ENCODE data around the gene EFHC1. TPM values are rescaled to one million over a fixed set of nuclear protein-coding genes. Genes with fewer than 3 reads are reported as not detected.

EFHC1 gene
- polyA plus RNA-seq, 2 donors: 8.4 to 14.4 TPM

DNA sequence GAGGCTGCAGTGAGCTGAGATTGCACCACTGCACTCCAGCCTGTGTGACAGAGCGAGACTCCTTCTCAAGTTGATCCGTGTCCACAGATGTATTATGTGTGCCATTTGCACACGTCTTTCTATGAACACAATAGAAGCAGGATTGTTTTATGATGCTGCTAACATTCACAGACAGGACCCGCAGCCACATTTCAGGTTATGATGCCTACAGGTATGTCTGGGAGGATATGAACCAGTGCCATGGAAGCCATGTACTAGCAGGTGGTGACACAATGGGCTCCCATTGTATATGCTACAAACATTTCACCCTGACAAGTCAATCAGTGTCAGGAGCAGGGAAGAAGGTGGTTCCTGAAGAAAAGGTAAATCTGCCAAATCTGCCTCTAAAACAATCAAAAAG lies 152.4 kb downstream of the EFHC1 start:
- no peaks in the 10 kb centered on the region for H3K27me3 ChIP-seq (ENCODE audit: control insufficient read depth in 1 of 2, insufficient read depth in 2 of 2, low read length in 2 of 2)
- H3K4me3 ChIP-seq (ENCODE audit: low read depth in 1 of 2, low read length in 2 of 2): no peak overlapping the region
- H3K36me3 ChIP-seq (ENCODE audit: control insufficient read depth in 2 of 2, insufficient read depth in 2 of 2, low read length in 1 of 2): no peaks in the 10 kb centered on the region
- H3K27ac ChIP-seq (ENCODE audit: low read depth in 2 of 2, low read length in 1 of 2): no peak overlapping the region
- no peaks in the 10 kb centered on the region for H3K9me3 ChIP-seq (ENCODE audit: control insufficient read depth in 2 of 2, insufficient read depth in 1 of 2, low read depth in 1 of 2, low read length in 1 of 2)
- H3K4me1 ChIP-seq (ENCODE audit: control insufficient read depth in 2 of 2, insufficient read depth in 2 of 2, low read length in 1 of 2): peaks cover 0 to 4% of the 10 kb centered on the region in 2 donors
- WGBS, 2 donors: 95 to 97% methylated on average over 4 of the region's 4 CpGs

DNA sequence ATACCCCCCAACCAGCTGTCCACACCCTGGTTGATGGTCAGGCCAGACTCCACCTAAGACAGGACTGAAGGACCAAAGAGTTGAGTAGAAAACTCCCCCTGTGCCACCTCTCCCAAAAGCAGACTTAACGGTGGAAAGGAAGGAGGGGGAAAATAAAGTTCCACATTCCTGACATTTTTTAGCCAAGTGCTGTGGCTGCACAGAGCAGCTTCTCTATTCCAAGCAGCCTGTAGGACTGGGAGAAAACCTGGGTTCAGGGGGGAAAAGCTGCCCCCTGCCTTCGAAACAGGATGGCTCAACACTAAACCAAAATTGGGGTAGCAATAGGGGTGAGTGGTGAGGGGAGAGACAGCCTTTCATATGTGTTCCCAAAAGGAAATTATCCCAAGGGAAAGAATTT lies 153.2 kb downstream of the EFHC1 start:
- peak overlapping the region in 1 of 2 donors; percentile 18 for H3K27ac ChIP-seq (ENCODE audit: low read depth in 2 of 2, low read length in 1 of 2)
- 40 to 42% methylated on average over 2 of the region's 2 CpGs for WGBS, 2 donors
- H3K9me3 ChIP-seq (ENCODE audit: control insufficient read depth in 2 of 2, insufficient read depth in 1 of 2, low read depth in 1 of 2, low read length in 1 of 2): no peaks in the 10 kb centered on the region
- H3K4me3 ChIP-seq (ENCODE audit: low read depth in 1 of 2, low read length in 2 of 2): no peak overlapping the region
- H3K4me1 ChIP-seq (ENCODE audit: control insufficient read depth in 2 of 2, insufficient read depth in 2 of 2, low read length in 1 of 2): peaks cover 0 to 4% of the 10 kb centered on the region in 2 donors
- H3K27me3 ChIP-seq (ENCODE audit: control insufficient read depth in 1 of 2, insufficient read depth in 2 of 2, low read length in 2 of 2): no peaks in the 10 kb centered on the region
- no peaks in the 10 kb centered on the region for H3K36me3 ChIP-seq (ENCODE audit: control insufficient read depth in 2 of 2, insufficient read depth in 2 of 2, low read length in 1 of 2)

Other genes starting within 250 kb of the EFHC1 start
- under 1 TPM in 1 of 2 donors, not detected in 1; 0.05 TPM for gene IL17A, start 234.0 kb upstream of the EFHC1 start, polyA plus RNA-seq
- under 1 TPM in 1 of 2 donors, not detected in 1; 0.16 TPM for gene IL17F, start 175.8 kb upstream of the EFHC1 start, polyA plus RNA-seq
- gene MCM3, start 135.6 kb upstream of the EFHC1 start, polyA plus RNA-seq: 10 to 100 TPM; 18.0 to 40.7 TPM
- gene PAQR8, start 58.2 kb upstream of the EFHC1 start, polyA plus RNA-seq: 1 to 10 TPM; 5.1 to 7.7 TPM
- 1 to 10 TPM; 1.0 to 1.8 TPM for gene TRAM2, start 156.7 kb downstream of the EFHC1 start, polyA plus RNA-seq

Data from esophagus (tissue), 2 donors.